Measurements from ENCODE around the gene MKRN2. TPM values are rescaled to one million over a fixed set of nuclear protein-coding genes. Genes with fewer than 3 reads are reported as not detected.

Gene MKRN2
- total and polyA plus RNA-seq, 2 of the 13 experiments (the other 11 are each of a cell fraction or from before 2014, with no cell fraction given) = 25.5 to 34.3 TPM

GRCh38 chr3:12553921-12554391 lies 2.9 kb upstream of the MKRN2 start (continued):
- TF ChIP-seq MTA1 (CRISPR knock-in tag; IDR thresholded peaks at IDR 0.05; ENCODE audit: borderline replicate concordance) = peak; percentile 28; the same call in 1 of the 2 replicates

GRCh38 chr3:12556314-12556689 lies 585 bp upstream of the MKRN2 start:
- peaks cover 44% of the 10 kb centered on the region for H3K79me2 ChIP-seq (ENCODE audit: insufficient read depth, low read length)
- H4K20me1 ChIP-seq (ENCODE audit: insufficient read depth, low read length) = peaks cover 31% of the 10 kb centered on the region
- CTCF ChIA-PET (ENCODE audit: low intra/inter-chr PET ratio, low total read pairs) = no interaction called here
- peak overlapping the region; percentile 91 to 97 (median 91) for H3K4me3 ChIP-seq (replicated peaks in 1 of 3; ENCODE audit: insufficient read depth in 1 of 3, low read depth in 2 of 3, low read length in 3 of 3)
- H3K36me3 ChIP-seq (replicated peaks in 1 of 2; ENCODE audit: control insufficient read depth in 1 of 2, insufficient read depth in 2 of 2, low read length in 2 of 2) = no peaks in the 10 kb centered on the region
- under 1% methylated on average over 8 of the region's 8 CpGs for WGBS (ENCODE audit: low lambda C conversion rate)
- peak overlapping the region; percentile 75 for H3K9ac ChIP-seq (ENCODE audit: insufficient read depth, low read depth, low read length)
- H3K4me2 ChIP-seq (ENCODE audit: low read depth, low read length) = peak overlapping the region; percentile 90
- peaks cover 36% of the 10 kb centered on the region for H3K4me1 ChIP-seq (ENCODE audit: insufficient read depth, low read length)
- TSS peak; percentile 65 for BruUV-seq (replicated peaks)
- no peak for TF ChIP-seq THAP11 (CRISPR knock-in tag; IDR thresholded peaks at IDR 0.05)
- TF ChIP-seq ZBTB20 (CRISPR knock-in tag; IDR thresholded peaks at IDR 0.05; ENCODE audit: borderline replicate concordance, low read depth) = no peak
- peak; percentile 10; the same call in 1 of the 2 replicates for TF ChIP-seq RERE (CRISPR knock-in tag; IDR thresholded peaks at IDR 0.05; ENCODE audit: low read depth)
- TF ChIP-seq STAT6 (CRISPR knock-in tag; IDR thresholded peaks at IDR 0.05; ENCODE audit: borderline replicate concordance) = 0 out of 2 replicates have a peak, but pooled peaks have one; percentile 10
- 0 out of 2 replicates have a peak, but pooled peaks have one; percentile 2 for TF ChIP-seq AFF4 (CRISPR knock-in tag; IDR thresholded peaks at IDR 0.05)
- TF ChIP-seq LCORL (IDR thresholded peaks at IDR 0.05) = 0 out of 2 replicates have a peak, but pooled peaks have one; percentile 2
- TF ChIP-seq LCORL (CRISPR knock-in tag; IDR thresholded peaks at IDR 0.05) = no peak
- no peaks in the 10 kb centered on the region for H3K9me3 ChIP-seq (ENCODE audit: low read length)
- intact Hi-C loops (cut with micrococcal nuclease; ENCODE audit: unreplicated experiment) = loop anchor here (5.0 kb wide), 1 partner anchor 106 kb away; the partner anchor contains the start of gene RAF1
- FAIRE-seq (no peak), DNase-seq (ENCODE audit: low spot score) (no peak), ATAC-seq (peak; percentile 14)
- POLR2A ChIA-PET = no interaction called here
- H2AFZ ChIP-seq (ENCODE audit: low read length) = peak overlapping the region; percentile 99
- H3K27ac ChIP-seq (ENCODE audit: extremely low read length, insufficient read depth, low read length) = peak overlapping the region; percentile 66
- in situ Hi-C loops (cut with HindIII; ENCODE audit: extremely low pct_ligation_motif_present, low pct_unique_long_range_greater_than_20kb) = no loop called here
- no peaks in the 10 kb centered on the region; a peak in 1 of 5 replicates for H3K27me3 ChIP-seq (ENCODE audit: control insufficient read depth in 1 of 2, insufficient read depth in 2 of 2, low read length in 2 of 2)
